HuH-7 (cell line): Measurements from ENCODE around the gene MRPS2.

Experiments
- DNase-seq: peaks from one replicate; pipeline ENCODE4 v3.0.0; 2011; ENCODE audit warnings: low spot score

Gene MRPS2

GRCh38 chr9:135480940-135481310, 19.6 kb upstream of the MRPS2 start:
- no peak for DNase-seq

GRCh38 chr9:135482015-135482754, 18.3 kb upstream of the MRPS2 start:
- no peak for DNase-seq

- no peak for DNase-seq
Observed at GRCh38 chr9:135484460-135485277, 15.8 kb upstream of the MRPS2 start.

- no peak for DNase-seq
Observed at GRCh38 chr9:135485385-135485784, 15.1 kb upstream of the MRPS2 start.

GRCh38 chr9:135485832-135486231, 14.7 kb upstream of the MRPS2 start:
- no peak for DNase-seq

- no peak for DNase-seq
Observed at GRCh38 chr9:135486267-135487065, 14.0 kb upstream of the MRPS2 start.

- no peak for DNase-seq
Observed at GRCh38 chr9:135487281-135488012, 13.0 kb upstream of the MRPS2 start.

- no peak for DNase-seq
Observed at GRCh38 chr9:135488013-135488330, 12.5 kb upstream of the MRPS2 start.

- DNase-seq, result no peak
Observed at GRCh38 chr9:135488527-135488926, 12.0 kb upstream of the MRPS2 start.

GRCh38 chr9:135489188-135489906, 11.1 kb upstream of the MRPS2 start:
- no peak for DNase-seq

- DNase-seq, result no peak
Observed at GRCh38 chr9:135490166-135490870, 10.2 kb upstream of the MRPS2 start.

GRCh38 chr9:135490980-135491464, 9.5 kb upstream of the MRPS2 start:
- DNase-seq, result no peak

GRCh38 chr9:135491764-135492163, 8.7 kb upstream of the MRPS2 start:
- DNase-seq, result no peak

GRCh38 chr9:135492886-135493669, 7.4 kb upstream of the MRPS2 start:
- no peak for DNase-seq

- DNase-seq, result no peak
Observed at GRCh38 chr9:135494791-135495559, 5.5 kb upstream of the MRPS2 start.

- no peak for DNase-seq
Observed at GRCh38 chr9:135498381-135499126, 1.9 kb upstream of the MRPS2 start.

GRCh38 chr9:135499326-135500070, 984 bp upstream of the MRPS2 start:
- DNase-seq, result peak; percentile 91
